ENCODE results near the gene PLSCR5.

Gene PLSCR5

GRCh38 chr3:146589899-146590508 is 15.1 kb downstream of the PLSCR5 start:
- peak overlapping the region; percentile 41 for H3K4me2 ChIP-seq (ENCODE audit: low read length)

GRCh38 chr3:146585156-146585555 is 20.0 kb downstream of the PLSCR5 start:
- H3K79me2 ChIP-seq (ENCODE audit: low read length) = no peaks in the 10 kb centered on the region
- peaks cover 12% of the 10 kb centered on the region for H3K36me3 ChIP-seq (replicated peaks; ENCODE audit: low read depth, low read length)
- TF ChIP-seq CTCF (IDR thresholded peaks at IDR 0.05; ENCODE audit: low read depth, low read length) (no peak), EZH2phosphoT487 (IDR thresholded peaks at IDR 0.05; ENCODE audit: low read depth) (no peak)
- no peak overlapping the region for H2AFZ ChIP-seq (ENCODE audit: low read depth, low read length)
- H3K27me3 ChIP-seq (ENCODE audit: low read depth, low read length) = no peaks in the 10 kb centered on the region
- H3K9me3 ChIP-seq (ENCODE audit: insufficient read depth, low read length) = peaks cover 11% of the 10 kb centered on the region
- H3K9ac ChIP-seq (ENCODE audit: low read length) = no peak overlapping the region
- no peak overlapping the region for H3K4me3 ChIP-seq (ENCODE audit: low read length)
- no peaks in the 10 kb centered on the region for H4K20me1 ChIP-seq (ENCODE audit: insufficient read depth, low read length)
- H3K4me2 ChIP-seq (ENCODE audit: low read length) = no peak overlapping the region
- no peak overlapping the region for H3K27ac ChIP-seq (ENCODE audit: low read length)
- H3K4me1 ChIP-seq (ENCODE audit: low read length) = peaks cover 18% of the 10 kb centered on the region

More at GRCh38 chr3:146589899-146590508, 15.1 kb downstream of the PLSCR5 start:
- Histone ChIP-seq H3K4me3 (ENCODE audit: low read length) (peak overlapping the region; percentile 30), H3K36me3 (replicated peaks; ENCODE audit: low read depth, low read length) (no peaks in the 10 kb centered on the region), H3K9me3 (ENCODE audit: insufficient read depth, low read length) (no peaks in the 10 kb centered on the region), H3K9ac (ENCODE audit: low read length) (no peak overlapping the region), H2AFZ (ENCODE audit: low read depth, low read length) (peak overlapping the region; percentile 30; the same call in 1 of the 2 replicates), H3K27ac (ENCODE audit: low read length) (no peak overlapping the region), H3K4me1 (ENCODE audit: low read length) (peaks cover 5% of the 10 kb centered on the region; the same call in 1 of the 2 replicates), H4K20me1 (ENCODE audit: insufficient read depth, low read length) (no peaks in the 10 kb centered on the region), H3K79me2 (ENCODE audit: low read length) (no peaks in the 10 kb centered on the region), H3K27me3 (ENCODE audit: low read depth, low read length) (no peaks in the 10 kb centered on the region)
- TF ChIP-seq EZH2phosphoT487 (IDR thresholded peaks at IDR 0.05; ENCODE audit: low read depth) (no peak), CTCF (IDR thresholded peaks at IDR 0.05; ENCODE audit: low read depth, low read length) (peak; percentile 70)

DNA sequence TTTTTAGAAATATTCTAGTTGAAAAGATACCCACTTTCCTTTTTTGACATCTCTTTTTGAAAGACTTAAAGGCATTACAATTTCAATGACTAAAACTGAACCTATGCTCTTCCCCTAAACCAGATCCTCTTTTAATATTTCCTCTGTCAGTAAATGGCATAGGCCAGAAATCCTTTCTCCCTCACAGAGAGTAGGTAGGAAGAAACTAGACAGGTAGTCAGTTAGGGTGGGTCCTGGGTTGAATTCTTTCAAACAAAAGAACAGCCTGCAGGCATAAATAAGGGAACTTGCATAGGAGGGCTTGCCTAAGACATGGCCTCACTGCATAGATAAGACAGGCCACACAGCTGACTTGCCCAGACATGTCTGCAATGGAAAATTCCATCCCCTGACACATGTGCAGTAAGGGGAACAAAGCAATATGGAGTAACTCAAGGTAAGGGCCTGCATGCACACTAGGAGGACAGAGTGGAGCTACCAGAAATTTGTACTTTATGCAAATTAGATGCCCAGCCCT is 23.1 kb downstream of the PLSCR5 start:
- Histone ChIP-seq H3K27me3 (ENCODE audit: low read depth, low read length) (no peaks in the 10 kb centered on the region), H3K9ac (ENCODE audit: low read length) (no peak overlapping the region), H2AFZ (ENCODE audit: low read depth, low read length) (no peak overlapping the region), H4K20me1 (ENCODE audit: insufficient read depth, low read length) (no peaks in the 10 kb centered on the region), H3K4me1 (ENCODE audit: low read length) (peaks cover 16% of the 10 kb centered on the region), H3K27ac (ENCODE audit: low read length) (peak overlapping the region; percentile 62), H3K4me3 (ENCODE audit: low read length) (no peak overlapping the region), H3K9me3 (ENCODE audit: insufficient read depth, low read length) (peaks cover 11% of the 10 kb centered on the region), H3K36me3 (replicated peaks; ENCODE audit: low read depth, low read length) (peaks cover 12% of the 10 kb centered on the region), H3K4me2 (ENCODE audit: low read length) (no peak overlapping the region), H3K79me2 (ENCODE audit: low read length) (no peaks in the 10 kb centered on the region)
- no peak for TF ChIP-seq EZH2phosphoT487 (IDR thresholded peaks at IDR 0.05; ENCODE audit: low read depth)
- no peak for TF ChIP-seq CTCF (IDR thresholded peaks at IDR 0.05; ENCODE audit: low read depth, low read length)

DNA sequence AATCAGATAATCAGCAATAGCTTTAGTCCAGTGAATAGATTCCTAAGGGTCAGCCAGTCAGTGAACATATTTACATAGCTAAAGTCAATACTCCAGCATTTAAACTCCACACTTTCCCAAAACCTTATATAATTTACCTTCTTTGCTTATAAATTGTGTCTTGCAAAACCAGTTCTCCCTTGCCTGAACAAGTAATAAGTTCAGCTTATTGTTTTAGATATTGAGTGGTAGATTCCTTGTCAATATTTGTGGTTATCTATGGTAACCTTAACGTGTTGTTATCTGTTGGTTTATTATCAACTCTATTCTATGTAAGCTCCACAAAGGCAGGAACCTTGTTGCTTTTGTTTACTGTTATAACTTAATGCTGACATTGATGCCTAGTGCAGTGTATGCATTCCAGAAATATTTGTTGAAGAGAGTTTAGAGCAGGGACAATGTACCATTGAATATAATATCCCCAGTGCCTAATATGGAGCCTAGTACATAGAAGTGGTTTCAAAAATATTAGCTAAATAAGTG is 24.0 kb downstream of the PLSCR5 start:
- Histone ChIP-seq H3K36me3 (replicated peaks; ENCODE audit: low read depth, low read length) (peaks cover 12% of the 10 kb centered on the region), H3K27me3 (ENCODE audit: low read depth, low read length) (no peaks in the 10 kb centered on the region), H3K4me1 (ENCODE audit: low read length) (peaks cover 16% of the 10 kb centered on the region), H3K4me3 (ENCODE audit: low read length) (no peak overlapping the region), H3K9ac (ENCODE audit: low read length) (no peak overlapping the region), H2AFZ (ENCODE audit: low read depth, low read length) (no peak overlapping the region), H3K79me2 (ENCODE audit: low read length) (no peaks in the 10 kb centered on the region), H3K9me3 (ENCODE audit: insufficient read depth, low read length) (peaks cover 11% of the 10 kb centered on the region), H3K27ac (ENCODE audit: low read length) (peak overlapping the region; percentile 62), H4K20me1 (ENCODE audit: insufficient read depth, low read length) (no peaks in the 10 kb centered on the region), H3K4me2 (ENCODE audit: low read length) (no peak overlapping the region)
- TF ChIP-seq EZH2phosphoT487 (IDR thresholded peaks at IDR 0.05; ENCODE audit: low read depth) = no peak

Data from OCI-LY3 (cell line).